NCI-H1930 (cell line): ENCODE measurements around the gene SOX9.
A peak's percentile ranks its signal among the peaks of the same experiment; 100 is the strongest.

Experiments
- DNase-seq, 2 experiments: peaks; one replicate each; lab custom pipeline; 2025; lab: John Stamatoyannopoulos, UW

SOX9 gene

GRCh38 chr17:72120642-72121163 lies at the start of gene SOX9:
Gene SOX9, plus strand, starts transcription at chr17:72121020. Its CDS starts 372 bp downstream, at chr17:72121392.
- peak; percentile 48 to 65 for DNase-seq

DNA sequence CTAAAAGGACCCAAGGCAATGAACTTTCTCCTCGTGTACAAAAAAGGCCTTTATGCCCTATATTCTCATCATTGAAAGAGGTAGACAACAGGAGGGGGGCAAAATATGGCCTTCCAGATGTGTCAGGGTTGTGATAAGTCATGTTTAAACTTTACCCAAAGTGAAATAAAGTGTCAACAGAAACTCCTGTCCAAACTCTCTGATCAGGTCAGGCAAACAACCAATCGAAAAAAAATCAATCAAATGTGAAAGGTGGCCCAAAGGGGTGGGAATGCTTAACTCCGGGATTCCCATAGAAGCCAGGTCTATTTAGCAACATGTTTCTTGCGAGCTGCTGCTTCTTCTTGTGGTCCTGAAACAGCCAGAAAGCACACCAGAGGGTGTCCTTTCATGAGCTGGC lies 49.5 kb upstream of the SOX9 start:
- DNase-seq: no peak

GRCh38 chr17:72075995-72076677 lies 44.7 kb upstream of the SOX9 start:
- DNase-seq: no peak

GRCh38 chr17:72076678-72077030 lies 44.2 kb upstream of the SOX9 start:
- no peak for DNase-seq

GRCh38 chr17:72077326-72077960 lies 43.4 kb upstream of the SOX9 start:
- no peak for DNase-seq

DNA sequence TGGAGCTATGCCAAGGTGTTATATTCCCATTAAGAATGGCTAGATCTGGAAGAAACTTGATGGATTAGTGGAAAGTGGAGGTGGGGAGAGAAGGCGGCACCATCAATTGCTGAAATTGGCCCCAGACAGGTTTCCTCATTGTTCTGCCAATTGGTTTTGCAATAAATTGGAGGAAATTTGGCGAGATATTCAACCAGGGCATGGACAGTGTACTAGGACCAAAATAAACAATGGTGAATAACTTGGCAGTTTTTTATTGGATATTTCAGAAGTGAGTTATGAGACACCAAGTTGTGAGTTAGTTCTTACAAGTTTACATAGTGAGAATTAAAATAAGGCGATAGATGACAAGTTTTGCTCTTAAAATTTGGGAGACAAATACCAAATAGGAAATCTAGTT lies 41.1 kb upstream of the SOX9 start:
- DNase-seq: no peak

DNA sequence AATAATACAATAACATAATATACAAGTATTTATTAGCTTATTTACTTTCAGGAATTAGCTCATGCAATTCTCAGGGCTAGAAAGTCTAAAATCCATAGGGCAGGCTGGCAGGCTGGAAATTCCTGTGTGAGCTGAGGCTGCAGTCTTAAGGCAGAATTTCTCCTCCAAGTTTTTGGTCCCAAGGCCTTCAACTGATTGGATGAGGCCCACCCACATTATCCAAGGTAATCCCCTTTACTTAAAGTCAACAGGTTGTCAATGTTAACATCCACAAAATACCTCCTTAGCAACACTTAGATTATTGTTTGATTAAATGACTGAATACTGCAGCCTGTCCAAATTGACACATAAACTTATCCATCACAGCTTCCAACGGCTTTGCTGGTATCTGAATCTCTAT lies 32.9 kb upstream of the SOX9 start:
- DNase-seq: no peak

- no peak for DNase-seq
These were observed 31.3 kb upstream of the SOX9 start for GRCh38 chr17:72089453-72089987.

- DNase-seq: no peak
These were observed 30.7 kb upstream of the SOX9 start for GRCh38 chr17:72090108-72090507.

DNA sequence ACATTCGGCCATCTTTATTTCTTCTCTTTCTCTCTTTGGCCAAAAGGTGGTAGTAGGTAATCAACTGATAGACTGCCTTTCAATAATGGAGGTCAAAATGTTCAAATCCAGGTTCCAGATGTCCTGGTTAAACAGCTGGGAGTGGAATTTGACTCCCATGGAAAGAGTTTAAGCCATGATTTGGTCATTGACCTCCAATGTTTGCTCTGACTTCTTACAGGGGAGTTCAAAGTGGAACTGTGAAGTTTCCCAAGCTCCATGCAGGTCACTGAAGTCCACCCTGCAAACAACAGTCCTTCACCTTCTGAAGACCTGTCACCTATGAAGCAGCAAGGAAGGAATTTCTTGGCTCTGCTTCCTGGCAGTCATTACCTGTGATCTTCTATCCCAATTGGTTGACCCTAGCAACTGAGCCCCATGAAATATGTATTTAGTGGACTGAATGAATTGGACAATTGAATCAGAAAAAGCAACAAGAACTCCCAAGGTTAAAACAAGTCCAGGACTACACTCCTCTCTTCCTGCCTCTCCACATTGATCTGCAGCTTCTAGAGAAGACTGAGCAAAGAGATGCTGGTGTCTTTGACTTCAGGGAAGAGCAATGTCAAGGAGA lies 28.0 kb upstream of the SOX9 start:
- no peak for DNase-seq

- DNase-seq: no peak
These were observed 27.1 kb upstream of the SOX9 start for GRCh38 chr17:72093707-72094106.

- no peak for DNase-seq
These were observed 25.5 kb upstream of the SOX9 start for GRCh38 chr17:72095316-72095715.

- no peak for DNase-seq
These were observed 23.7 kb upstream of the SOX9 start for GRCh38 chr17:72097144-72097543.

GRCh38 chr17:72099919-72100318 lies 20.9 kb upstream of the SOX9 start:
- DNase-seq: no peak

DNA sequence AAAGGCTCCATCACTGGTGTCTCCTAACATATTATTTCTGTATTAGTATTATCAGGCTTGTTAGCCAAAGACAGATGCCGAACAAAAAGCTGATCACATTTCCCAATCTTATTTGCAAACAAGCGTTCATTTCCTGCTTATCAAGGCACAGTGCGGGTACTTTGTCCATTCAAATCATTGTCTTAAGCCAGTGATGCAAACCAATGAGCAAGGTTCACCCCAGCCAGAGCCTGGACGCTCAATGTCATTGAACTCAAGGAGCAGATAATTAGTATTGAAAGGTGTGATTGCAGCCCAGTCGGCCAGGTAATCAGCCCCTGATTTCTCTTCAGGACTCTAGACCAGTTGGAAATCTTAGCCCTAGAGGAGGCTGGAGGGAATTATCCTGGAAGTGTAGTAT lies 20.4 kb upstream of the SOX9 start:
- DNase-seq: no peak

GRCh38 chr17:72101526-72101925 lies 19.3 kb upstream of the SOX9 start:
- no peak for DNase-seq

DNA sequence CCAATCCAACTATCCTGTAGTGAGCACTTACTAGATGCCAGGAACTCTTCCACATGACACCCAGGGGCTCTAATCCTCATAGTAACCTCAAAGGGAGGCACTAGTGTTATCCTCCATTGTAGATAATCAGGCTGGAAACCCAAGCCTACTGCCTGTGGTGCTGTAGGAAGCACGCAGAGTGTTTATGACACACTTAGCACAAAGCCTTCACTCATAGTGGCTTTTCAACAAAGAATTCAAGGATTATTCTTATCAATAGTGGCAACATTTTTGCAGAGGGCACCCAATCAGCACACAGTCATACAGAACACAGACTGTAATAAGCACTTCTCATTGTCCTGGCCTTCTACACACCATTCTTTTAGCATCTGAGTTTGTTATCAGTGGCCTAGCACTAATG lies 18.5 kb upstream of the SOX9 start:
- DNase-seq: no peak

GRCh38 chr17:72104164-72104862 lies 16.5 kb upstream of the SOX9 start:
- no peak for DNase-seq

GRCh38 chr17:72104863-72105234 lies 16.0 kb upstream of the SOX9 start:
- DNase-seq: no peak

DNA sequence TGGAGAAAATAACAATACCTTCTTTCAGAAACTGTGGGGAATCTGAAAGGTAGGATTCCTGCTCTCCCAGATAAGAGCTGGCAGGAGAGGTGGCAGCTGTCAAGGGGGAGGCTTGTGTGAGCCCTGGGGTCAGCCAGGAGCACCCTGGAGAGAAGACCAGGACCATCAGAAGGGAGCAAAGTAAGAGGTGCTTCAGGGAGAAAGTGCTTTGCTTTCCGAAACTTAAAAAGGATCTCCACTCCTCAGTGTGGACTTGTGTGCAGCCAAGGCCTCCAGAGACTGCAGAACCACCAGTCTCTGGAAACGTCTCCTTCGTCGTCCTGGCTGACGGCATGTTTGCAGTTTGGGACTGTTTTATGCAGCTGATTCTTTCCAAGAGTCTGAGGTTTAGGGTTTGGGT lies 13.7 kb upstream of the SOX9 start:
- no peak for DNase-seq

DNA sequence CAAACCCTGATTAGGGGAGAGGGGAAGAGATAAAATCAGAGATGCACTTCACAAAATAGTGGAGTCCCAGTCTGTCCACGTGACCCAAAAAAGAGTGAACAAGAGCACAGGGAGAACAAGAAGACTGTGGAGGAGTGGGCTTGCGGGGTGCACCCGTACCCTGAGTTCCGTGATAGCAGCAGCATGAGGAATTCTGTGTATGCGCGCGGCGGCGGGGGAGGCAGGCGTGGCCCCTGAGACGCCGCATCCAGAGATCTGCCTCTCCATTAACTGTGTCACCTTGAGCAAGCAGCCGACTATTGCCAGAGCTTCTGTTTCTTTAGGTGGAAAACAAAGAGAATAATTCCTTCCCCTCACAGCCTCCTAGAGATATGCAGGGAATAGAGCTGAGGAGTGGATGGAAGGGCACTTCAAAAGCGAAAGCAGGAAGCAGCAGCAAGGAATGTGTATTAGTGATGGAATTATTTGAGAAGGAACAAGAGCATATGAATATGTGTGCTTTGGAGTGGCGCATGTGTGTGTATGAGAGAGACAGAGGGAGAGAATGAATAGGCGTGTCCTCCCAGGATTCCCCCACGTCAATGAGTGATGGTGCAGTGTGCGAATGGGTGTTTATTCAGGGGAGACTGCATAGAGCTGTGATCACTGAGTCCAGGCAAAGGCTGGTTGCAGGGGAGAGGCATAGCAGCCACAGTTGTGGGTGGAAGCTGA lies 10.4 kb upstream of the SOX9 start:
- DNase-seq: no peak

GRCh38 chr17:72110942-72111318 lies 9.9 kb upstream of the SOX9 start:
- DNase-seq: no peak
